Measurements from ENCODE around the gene AP5S1. TPM values are rescaled to one million over a fixed set of nuclear protein-coding genes. Genes with fewer than 3 reads are reported as not detected.

Gene AP5S1
- total RNA-seq, 1 donor from 2014 or later: 22.8 TPM

- Mint-ChIP-seq H3K4me3 (ENCODE audit: unreplicated experiment) (no peak overlapping the region), H3K27me3 (ENCODE audit: unreplicated experiment) (no peaks in the 10 kb centered on the region), H3K36me3 (ENCODE audit: unreplicated experiment) (peaks cover 34% of the 10 kb centered on the region), H3K4me1 (ENCODE audit: unreplicated experiment) (peaks cover 12% of the 10 kb centered on the region), H3K27ac (ENCODE audit: unreplicated experiment) (no peak overlapping the region), H3K9me3 (ENCODE audit: unreplicated experiment) (no peaks in the 10 kb centered on the region)
- DNase-seq (ENCODE audit: extremely low spot score, unreplicated experiment): no peak
- TF ChIP-seq, protein P1, sequence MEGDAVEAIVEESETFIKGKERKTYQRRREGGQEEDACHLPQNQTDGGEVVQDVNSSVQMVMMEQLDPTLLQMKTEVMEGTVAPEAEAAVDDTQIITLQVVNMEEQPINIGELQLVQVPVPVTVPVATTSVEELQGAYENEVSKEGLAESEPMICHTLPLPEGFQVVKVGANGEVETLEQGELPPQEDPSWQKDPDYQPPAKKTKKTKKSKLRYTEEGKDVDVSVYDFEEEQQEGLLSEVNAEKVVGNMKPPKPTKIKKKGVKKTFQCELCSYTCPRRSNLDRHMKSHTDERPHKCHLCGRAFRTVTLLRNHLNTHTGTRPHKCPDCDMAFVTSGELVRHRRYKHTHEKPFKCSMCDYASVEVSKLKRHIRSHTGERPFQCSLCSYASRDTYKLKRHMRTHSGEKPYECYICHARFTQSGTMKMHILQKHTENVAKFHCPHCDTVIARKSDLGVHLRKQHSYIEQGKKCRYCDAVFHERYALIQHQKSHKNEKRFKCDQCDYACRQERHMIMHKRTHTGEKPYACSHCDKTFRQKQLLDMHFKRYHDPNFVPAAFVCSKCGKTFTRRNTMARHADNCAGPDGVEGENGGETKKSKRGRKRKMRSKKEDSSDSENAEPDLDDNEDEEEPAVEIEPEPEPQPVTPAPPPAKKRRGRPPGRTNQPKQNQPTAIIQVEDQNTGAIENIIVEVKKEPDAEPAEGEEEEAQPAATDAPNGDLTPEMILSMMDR (IDR thresholded peaks at IDR 0.05): no peak
Observed at GRCh38 chr20:3869839-3870634, 49.7 kb downstream of the AP5S1 start.

- peaks cover 30% of the 10 kb centered on the region for H3K36me3 Mint-ChIP-seq (ENCODE audit: unreplicated experiment)
- TF ChIP-seq, protein P1 (IDR thresholded peaks at IDR 0.05): no peak
- no peak overlapping the region for H3K4me3 Mint-ChIP-seq (ENCODE audit: unreplicated experiment)
- H3K27me3 Mint-ChIP-seq (ENCODE audit: unreplicated experiment): no peaks in the 10 kb centered on the region
- peak overlapping the region; percentile 41 for H3K27ac Mint-ChIP-seq (ENCODE audit: unreplicated experiment)
- DNase-seq (ENCODE audit: extremely low spot score, unreplicated experiment): no peak
- H3K4me1 Mint-ChIP-seq (ENCODE audit: unreplicated experiment): peaks cover 23% of the 10 kb centered on the region
- H3K9me3 Mint-ChIP-seq (ENCODE audit: unreplicated experiment): no peaks in the 10 kb centered on the region
Observed at GRCh38 chr20:3871550-3872265, 51.4 kb downstream of the AP5S1 start.

DNA sequence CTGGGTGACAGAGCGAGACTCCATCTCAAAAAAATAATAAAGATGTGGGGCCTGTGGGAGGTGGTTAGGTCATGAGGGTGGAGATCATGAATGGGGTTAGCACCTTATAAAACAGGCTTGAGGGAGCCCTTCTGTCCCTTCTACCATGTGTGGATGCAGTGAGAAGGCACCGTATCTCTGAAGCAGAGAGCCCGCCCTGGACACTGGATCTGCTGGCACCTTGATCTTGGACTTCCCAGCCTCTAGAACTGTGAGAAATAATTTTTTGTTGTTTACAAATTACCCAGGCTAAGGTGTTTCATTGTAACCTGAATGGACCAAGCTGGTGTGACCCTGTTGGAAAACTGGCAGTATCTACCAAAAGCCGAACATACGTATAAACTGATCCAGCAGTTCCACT is 53.2 kb downstream of the AP5S1 start:
- H3K27ac Mint-ChIP-seq (ENCODE audit: unreplicated experiment): no peak overlapping the region
- no peak for DNase-seq (ENCODE audit: extremely low spot score, unreplicated experiment)
- no peaks in the 10 kb centered on the region for H3K9me3 Mint-ChIP-seq (ENCODE audit: unreplicated experiment)
- H3K27me3 Mint-ChIP-seq (ENCODE audit: unreplicated experiment): no peaks in the 10 kb centered on the region
- TF ChIP-seq, protein P1 (IDR thresholded peaks at IDR 0.05): no peak
- H3K36me3 Mint-ChIP-seq (ENCODE audit: unreplicated experiment): peaks cover 24% of the 10 kb centered on the region
- H3K4me3 Mint-ChIP-seq (ENCODE audit: unreplicated experiment): no peak overlapping the region
- H3K4me1 Mint-ChIP-seq (ENCODE audit: unreplicated experiment): peaks cover 31% of the 10 kb centered on the region

GRCh38 chr20:3874194-3874844 is 54.0 kb downstream of the AP5S1 start:
- Mint-ChIP-seq H3K4me3 (ENCODE audit: unreplicated experiment) (no peak overlapping the region), H3K27ac (ENCODE audit: unreplicated experiment) (peak overlapping the region; percentile 62), H3K27me3 (ENCODE audit: unreplicated experiment) (no peaks in the 10 kb centered on the region), H3K9me3 (ENCODE audit: unreplicated experiment) (no peaks in the 10 kb centered on the region), H3K36me3 (ENCODE audit: unreplicated experiment) (peaks cover 24% of the 10 kb centered on the region), H3K4me1 (ENCODE audit: unreplicated experiment) (peaks cover 31% of the 10 kb centered on the region)
- no peak for DNase-seq (ENCODE audit: extremely low spot score, unreplicated experiment)
- TF ChIP-seq, protein P1 (IDR thresholded peaks at IDR 0.05): no peak

Measured in osteocyte (in vitro differentiated cells).